UCSD-AML1 (cell line): ENCODE measurements around the gene ACVR1C.
"Not testable (repeated sequence)": the region's sequence is repeated elsewhere in the genome, so short reads cannot be mapped to it uniquely, and the experiment has no call there.

Source experiments
- DNase-seq: peaks from one replicate; lab custom pipeline; 2025; ENCODE audit not compliant: unreplicated experiment; lab: John Stamatoyannopoulos, UW

The ACVR1C gene

GRCh38 chr2:157587576-157587975, 41.1 kb downstream of the ACVR1C start:
- DNase-seq: no peak

GRCh38 chr2:157574165-157574564, 54.5 kb downstream of the ACVR1C start:
- no peak for DNase-seq

GRCh38 chr2:157572725-157573124, 55.9 kb downstream of the ACVR1C start:
- DNase-seq: no peak

GRCh38 chr2:157566623-157567022, 62.0 kb downstream of the ACVR1C start:
- DNase-seq: not testable (repeated sequence)

- not testable (repeated sequence) for DNase-seq
These were observed 62.6 kb downstream of the ACVR1C start for GRCh38 chr2:157566113-157566512.

- DNase-seq: no peak
These were observed 63.1 kb downstream of the ACVR1C start for GRCh38 chr2:157565550-157565949.

- no peak for DNase-seq
These were observed 68.8 kb downstream of the ACVR1C start for GRCh38 chr2:157559890-157560289.

- DNase-seq: no peak
These were observed 69.2 kb downstream of the ACVR1C start for GRCh38 chr2:157559461-157559860.

- DNase-seq: no peak
These were observed 69.6 kb downstream of the ACVR1C start for GRCh38 chr2:157559061-157559460.

- DNase-seq: no peak
These were observed 70.9 kb downstream of the ACVR1C start for GRCh38 chr2:157557770-157558169.

- no peak for DNase-seq
These were observed 88.6 kb downstream of the ACVR1C start for GRCh38 chr2:157540102-157540501.

GRCh38 chr2:157538064-157538463, 90.6 kb downstream of the ACVR1C start:
- no peak for DNase-seq

GRCh38 chr2:157536815-157537214, 91.8 kb downstream of the ACVR1C start:
- DNase-seq: no peak

- no peak for DNase-seq
These were observed 99.5 kb downstream of the ACVR1C start for GRCh38 chr2:157528963-157529751.

- no peak for DNase-seq
These were observed 102.6 kb downstream of the ACVR1C start for GRCh38 chr2:157526070-157526469.

- DNase-seq: no peak
These were observed 105.1 kb downstream of the ACVR1C start for GRCh38 chr2:157523270-157524247.

- not testable (repeated sequence) for DNase-seq
These were observed 113.7 kb downstream of the ACVR1C start for GRCh38 chr2:157514966-157515365.

GRCh38 chr2:157509744-157510143, 118.9 kb downstream of the ACVR1C start:
- no peak for DNase-seq

- no peak for DNase-seq
These were observed 120.0 kb downstream of the ACVR1C start for GRCh38 chr2:157508676-157509075.

- no peak for DNase-seq
These were observed 122.1 kb downstream of the ACVR1C start for GRCh38 chr2:157506586-157506985.

GRCh38 chr2:157504623-157505022, 124.0 kb downstream of the ACVR1C start:
- no peak for DNase-seq

- DNase-seq: no peak
These were observed 127.6 kb downstream of the ACVR1C start for GRCh38 chr2:157501026-157501425.
